HepG2 (cell line): ENCODE results near the gene ANKRD11. TPM values are rescaled to one million over a fixed set of nuclear protein-coding genes. Genes with fewer than 3 reads are reported as not detected.

Experiments used
- GABPB1 ChIP-seq: IDR thresholded peaks from 2 replicates; pipeline ENCODE4 v1.6.1; 2016; ENCODE audit warnings: mild to moderate bottlenecking, missing genetic modification reagents, moderate library complexity, missing compliant biosample characterization
- IKZF1 ChIP-seq: fragments of 450-650 bp; IDR thresholded peaks from 2 replicates; pipeline ENCODE4 v1.7.1; 2016
- IKZF4 ChIP-seq: sonication (generic); formaldehyde crosslinking; IDR thresholded peaks from 2 replicates; pipeline ENCODE4 v1.5.1; 2020; ENCODE audit warnings: borderline replicate concordance, mild to moderate bottlenecking, low read depth, missing genetic modification reagents; ENCODE audit errors: not compliant biosample characterization
- PAF1 ChIP-seq: IDR thresholded peaks from 2 replicates; pipeline ENCODE4 v1.6.1; 2016; ENCODE audit warnings: missing genetic modification reagents, missing compliant biosample characterization
- REXO4 ChIP-seq: sonication (generic); formaldehyde crosslinking; IDR thresholded peaks from 2 replicates; pipeline ENCODE4 v1.8.0; 2022; ENCODE audit warnings: missing genetic modification reagents, mild to moderate bottlenecking, borderline replicate concordance
- SNAI1 ChIP-seq: sonication (generic); formaldehyde crosslinking; IDR thresholded peaks from 2 replicates; pipeline ENCODE4 v1.5.0; 2020; ENCODE audit warnings: mild to moderate bottlenecking, missing genetic modification reagents, borderline replicate concordance
- TBL1XR1 ChIP-seq: fragments of 150-350 bp; IDR thresholded peaks from 2 replicates; pipeline ENCODE4 v1.6.1; 2014; ENCODE audit warnings: borderline replicate concordance, low read length; ENCODE audit not compliant: partially characterized antibody
- ZBTB33 ChIP-seq: sonication (generic); formaldehyde crosslinking; IDR thresholded peaks from 2 replicates; pipeline ENCODE4 v1.4.0; 2020; ENCODE audit warnings: missing genetic modification reagents
- ZBTB40 ChIP-seq, 2 experiments: fragments of 450-650 bp in 1 of 2; sonication (generic) in 1 of 2; formaldehyde crosslinking in 1 of 2; IDR thresholded peaks; 2 replicates each; pipeline versions ENCODE4 v1.6.1 to v1.8.0; 2016 to 2022; ENCODE audit warnings: antibody characterized with exemption in 1 of 2, mild to moderate bottlenecking in 1 of 2, missing genetic modification reagents in 1 of 2
- ZBTB7A ChIP-seq: sonication (generic); formaldehyde crosslinking; IDR thresholded peaks from 2 replicates; pipeline ENCODE4 v1.8.0; 2022; ENCODE audit warnings: mild to moderate bottlenecking, missing genetic modification reagents
- ZNF331 ChIP-seq: sonication (generic); formaldehyde crosslinking; IDR thresholded peaks from 2 replicates; pipeline ENCODE4 v1.4.0; 2020; ENCODE audit warnings: missing genetic modification reagents
- ZNF33A ChIP-seq: sonication (generic); formaldehyde crosslinking; IDR thresholded peaks from 2 replicates; pipeline ENCODE4 v1.5.1; 2020; ENCODE audit warnings: missing genetic modification reagents, mild to moderate bottlenecking, moderate library complexity, borderline replicate concordance
- ZNF513 ChIP-seq: sonication (generic); formaldehyde crosslinking; conservative IDR thresholded peaks from 2 replicates; pipeline ENCODE4 v1.5.0; 2020; ENCODE audit warnings: missing genetic modification reagents
- ZNF724P ChIP-seq: sonication (generic); formaldehyde crosslinking; IDR thresholded peaks from 2 replicates; pipeline ENCODE4 v1.8.0; 2022; ENCODE audit warnings: missing genetic modification reagents, borderline replicate concordance
- ZNF790 ChIP-seq: sonication (generic); formaldehyde crosslinking; IDR thresholded peaks from 2 replicates; pipeline ENCODE4 v1.8.0; 2022; ENCODE audit warnings: missing genetic modification reagents, mild to moderate bottlenecking, borderline replicate concordance
- polyA plus RNA-seq, 8 experiments: library from polyadenylated mRNA; depleted of rRNA in 3 of 8; stranded (reverse) in 7 of 8; unstranded in 1 of 8; fragments of >200 nt; fragmentation: Illumina TruSeq in 4 of 8; extraction: Trizol in 4 of 8; gene quantifications; 2 replicates each; pipeline versions ENCODE4 v1.2.1 to v1.2.3, GENCODE V29; 2011 to 2016; ENCODE audit warnings: low read depth in 4 of 8, missing spikeins in 1 of 8, mixed read lengths in 1 of 8; ENCODE audit not compliant: insufficient read depth in 1 of 8
- total RNA-seq, 5 experiments: library from RNA; depleted of rRNA; stranded (reverse); fragments of >200 nt; fragmentation: Illumina TruSeq; extraction: Trizol; gene quantifications; 2 replicates each; pipeline ENCODE4 v1.2.3, GENCODE V29; 2016; ENCODE audit warnings: low read depth in 1 of 5

ANKRD11 gene
- total and polyA plus RNA-seq, 2 of the 13 experiments (the other 11 are each of a cell fraction or from before 2014, with no cell fraction given) = 21.4 to 38.4 TPM

GRCh38 chr16:89383095-89384003, 107.0 kb downstream of the ANKRD11 start (continued):
- no peak for TF ChIP-seq ZNF33A (CRISPR knock-in tag)
- no peak; the same call in 1 of the 2 replicates for TF ChIP-seq GABPB1
- no peak for TF ChIP-seq TBL1XR1
- no peak for TF ChIP-seq PAF1 (CRISPR knock-in tag)
- no peak for TF ChIP-seq IKZF4 (CRISPR knock-in tag)
- no peak for TF ChIP-seq ZNF790 (CRISPR knock-in tag)
- 0 out of 2 replicates have a peak, but pooled peaks have one; percentile 32 for TF ChIP-seq ZNF331 (CRISPR knock-in tag)
- TF ChIP-seq ZNF513 (CRISPR knock-in tag) = no peak
- no peak for TF ChIP-seq REXO4 (CRISPR knock-in tag)
- no peak for TF ChIP-seq ZNF724P (CRISPR knock-in tag)
- TF ChIP-seq SNAI1 (CRISPR knock-in tag) = no peak
- no peak for TF ChIP-seq ZBTB7A
- TF ChIP-seq ZBTB33 (CRISPR knock-in tag) = peak; percentile 72
- no peak for TF ChIP-seq ZBTB40 (IDR thresholded peaks at IDR 0.05)
- TF ChIP-seq ZBTB40 (CRISPR knock-in tag; IDR thresholded peaks at IDR 0.05) = no peak
- no peak for TF ChIP-seq IKZF1
